HuH-7.5 (cell line): Measurements from ENCODE around the gene ERICH2.

Source experiments
- DNase-seq: peaks from one replicate; pipeline ENCODE4 v3.0.0; 2011; ENCODE audit warnings: low spot score

The ERICH2 gene

GRCh38 chr2:170842785-170843184, 72.6 kb downstream of the ERICH2 start:
- no peak for DNase-seq

DNA sequence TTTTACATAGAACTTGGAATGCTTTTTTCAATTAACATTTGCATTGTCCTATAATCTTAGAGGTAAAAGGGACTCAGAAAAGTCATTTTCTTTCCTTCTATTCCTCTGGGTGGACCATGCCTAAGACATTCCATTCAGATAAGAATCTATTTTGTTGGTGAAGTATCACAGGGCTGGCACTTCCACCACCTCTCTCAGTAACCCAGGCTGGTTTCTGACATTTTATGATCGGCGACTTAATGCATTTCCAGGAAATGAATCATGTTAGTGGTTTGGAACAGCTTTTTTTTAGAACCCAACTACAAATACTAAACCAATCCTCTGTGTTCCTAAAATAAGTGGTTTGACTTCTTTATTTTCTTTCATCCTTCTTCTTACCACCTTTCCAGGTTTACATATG, 73.5 kb downstream of the ERICH2 start:
- DNase-seq = no peak

- no peak for DNase-seq
Measured at GRCh38 chr2:170845343-170845742, 75.2 kb downstream of the ERICH2 start.

DNA sequence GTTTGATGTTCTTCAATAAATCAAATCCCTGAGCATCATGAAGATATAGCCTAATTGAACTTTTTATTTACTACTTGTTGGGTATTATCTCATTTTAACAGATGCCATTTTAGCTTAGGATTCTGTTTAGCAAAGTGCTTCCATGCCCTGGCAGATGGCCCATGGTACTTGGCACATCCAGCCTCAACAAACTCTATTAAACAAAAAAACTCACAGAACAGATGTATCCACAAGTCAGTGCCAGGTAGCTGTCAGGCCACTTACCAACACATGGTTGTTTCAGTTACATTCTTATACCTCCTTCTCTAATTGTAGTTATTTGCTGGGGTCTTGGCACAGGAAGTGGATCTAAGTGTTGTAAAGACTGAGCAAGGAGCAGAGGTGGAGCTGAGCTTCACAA, 76.1 kb downstream of the ERICH2 start:
- no peak for DNase-seq

GRCh38 chr2:170847716-170848115, 77.5 kb downstream of the ERICH2 start:
- DNase-seq = no peak
